ENCODE measurements around the gene BOC. TPM values are rescaled to one million over a fixed set of nuclear protein-coding genes. Genes with fewer than 3 reads are reported as not detected.

BOC gene
- total and polyA plus RNA-seq, 12 donors: 2.1 to 13.9 (median 4.9) TPM

DNA sequence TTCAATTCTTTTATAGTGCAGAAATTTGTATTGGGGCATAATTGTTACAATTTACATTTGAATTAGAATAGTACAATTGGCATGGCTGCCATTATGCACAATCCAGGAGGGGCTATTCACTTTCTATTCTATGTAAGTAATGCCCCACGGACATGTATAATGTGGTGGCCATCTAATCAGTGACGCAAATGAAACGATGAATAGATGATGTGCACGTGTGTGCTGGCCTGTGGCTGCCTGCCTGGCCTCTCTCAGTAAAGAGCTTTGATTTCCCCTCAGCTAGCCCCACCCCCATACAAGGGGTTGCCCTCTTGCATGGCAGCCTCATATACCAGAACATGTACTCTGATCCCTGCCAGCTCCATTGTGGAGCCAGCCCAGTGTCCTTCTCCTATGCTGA lies 86.5 kb downstream of the BOC start:
- H3K36me3 ChIP-seq: peaks cover 0 to 3% (median 0%) of the 10 kb centered on the region in 9 donors
- no peak for TF ChIP-seq CTCF (IDR thresholded peaks at IDR 0.05)
- no peaks in the 10 kb centered on the region for H3K9me3 ChIP-seq
- no peak overlapping the region for H3K27ac ChIP-seq
- H3K27me3 ChIP-seq: no peaks in the 10 kb centered on the region
- DNase-seq (no peak), ATAC-seq (no peak)
- no peak overlapping the region for H3K4me3 ChIP-seq
- 81 to 91% methylated on average over 4 of the region's 4 CpGs for whole genome bisulfite sequencing, 2 donors
- intact Hi-C loops (cut with DNase I): no loop called here
- H3K4me1 ChIP-seq: no peaks in the 10 kb centered on the region

DNA sequence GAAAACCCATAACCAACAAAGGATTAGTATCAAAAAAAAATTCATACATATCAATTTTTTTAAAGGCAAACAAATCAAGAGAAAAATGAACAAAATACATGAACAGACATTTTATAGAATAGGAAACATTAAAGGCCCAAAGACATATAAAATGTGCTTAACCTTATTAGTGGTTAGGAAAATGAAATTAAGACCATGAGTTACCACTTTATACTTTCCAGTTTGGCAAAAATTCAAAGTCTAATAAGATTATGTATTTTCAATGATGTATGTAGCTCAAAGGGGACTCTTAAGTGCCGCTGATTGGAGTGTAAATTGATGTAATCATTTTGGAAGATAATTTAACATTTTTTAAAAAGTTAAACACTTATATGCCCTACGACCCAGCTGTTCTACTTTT lies 89.2 kb downstream of the BOC start:
- 89 to 90% methylated on average over 2 of the region's 2 CpGs for WGBS, 2 donors
- Histone ChIP-seq H3K27me3 (no peaks in the 10 kb centered on the region), H3K9me3 (no peaks in the 10 kb centered on the region), H3K4me1 (no peaks in the 10 kb centered on the region), H3K36me3 (peaks cover 0 to 26% (median 0%) of the 10 kb centered on the region in 9 donors), H3K27ac (no peak overlapping the region), H3K4me3 (no peak overlapping the region)
- no peak for TF ChIP-seq CTCF (IDR thresholded peaks at IDR 0.05)
- DNase-seq (no peak), ATAC-seq (no peak)
- intact Hi-C loops (cut with DNase I): no loop called here

DNA sequence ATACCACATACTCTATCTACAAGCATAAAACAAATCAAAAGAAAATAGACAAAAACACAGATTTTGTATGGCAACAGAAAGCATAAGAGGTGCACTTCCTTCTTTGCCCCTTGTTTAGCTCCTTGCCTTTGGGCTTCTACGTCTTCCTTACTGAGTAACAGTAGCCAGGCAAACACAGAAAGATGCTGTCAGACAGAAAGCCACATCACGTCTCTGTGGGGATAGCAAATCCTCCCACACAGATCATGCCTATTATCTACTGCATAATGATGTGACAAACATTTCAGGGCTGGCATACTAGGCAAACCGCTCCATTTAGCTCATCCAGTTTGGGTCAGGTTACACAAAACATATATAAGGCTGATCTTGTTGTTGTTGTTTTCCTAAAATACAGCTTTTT lies 92.7 kb downstream of the BOC start:
- no peak for ATAC-seq
- H3K27me3 ChIP-seq: no peaks in the 10 kb centered on the region
- intact Hi-C loops (cut with DNase I): no loop called here
- H3K36me3 ChIP-seq: peaks cover 0 to 44% (median 0%) of the 10 kb centered on the region in 9 donors
- no peaks in the 10 kb centered on the region for H3K9me3 ChIP-seq
- H3K27ac ChIP-seq: no peak overlapping the region
- no peak for TF ChIP-seq CTCF (IDR thresholded peaks at IDR 0.05)
- WGBS, 2 donors: 83 to 87% methylated on average over 3 of the region's 3 CpGs
- no peaks in the 10 kb centered on the region for H3K4me1 ChIP-seq
- no peak overlapping the region for H3K4me3 ChIP-seq
- DNase-seq: no peak

- no peak overlapping the region for H3K27ac ChIP-seq
- WGBS, 2 donors: 76 to 77% methylated on average over 7 of the region's 7 CpGs
- no peak overlapping the region for H3K4me3 ChIP-seq
- H3K9me3 ChIP-seq: no peaks in the 10 kb centered on the region
- no peak for TF ChIP-seq CTCF (IDR thresholded peaks at IDR 0.05)
- intact Hi-C loops (cut with DNase I): no loop called here
- no peaks in the 10 kb centered on the region for H3K4me1 ChIP-seq
- peaks cover 0 to 44% (median 0%) of the 10 kb centered on the region in 9 donors for H3K36me3 ChIP-seq
- no peaks in the 10 kb centered on the region for H3K27me3 ChIP-seq
- no peak for DNase-seq
- no peak for ATAC-seq
Observed at GRCh38 chr3:113304856-113305540, 93.6 kb downstream of the BOC start.
